Spleen (tissue), 11 donors: ENCODE data around the gene PIAS4. TPM values are rescaled to one million over a fixed set of nuclear protein-coding genes. Genes with fewer than 3 reads are reported as not detected.

Source experiments
- DNase-seq: peaks from one replicate; pipeline ENCODE4 v3.0.0-alpha.2; 2020
- H3K27ac ChIP-seq, 8 donors: fragments of 200-600 bp; sonication (generic) in 7 of 8; 1 replicate in 4 of 8; 2 replicates in 4 of 8; pipeline versions ENCODE4 v1.5.0 to v1.8.0; 2016 to 2021; ENCODE audit warnings: inconsistent platforms in 4 of 8, mild to moderate bottlenecking in 4 of 8, moderate library complexity in 1 of 8
- H3K27me3 ChIP-seq, 7 donors: fragments of 200-600 bp; sonication (generic) in 6 of 7; replicated peaks in 1 of 7; 1 replicate in 4 of 7; 2 replicates in 3 of 7; pipeline versions ENCODE4 v1.5.0 to v1.8.0; 2016 to 2021; ENCODE audit warnings: inconsistent platforms in 3 of 7, mild to moderate bottlenecking in 1 of 7
- H3K36me3 ChIP-seq, 6 donors: fragments of 200-600 bp; sonication (generic) in 5 of 6; 1 replicate in 4 of 6; 2 replicates in 2 of 6; pipeline versions ENCODE4 v1.5.0 to v1.8.0; 2016 to 2021; ENCODE audit warnings: inconsistent platforms in 2 of 6
- H3K4me1 ChIP-seq, 6 donors: fragments of 200-600 bp; sonication (generic) in 5 of 6; 1 replicate in 3 of 6; 2 replicates in 3 of 6; pipeline versions ENCODE4 v1.5.0 to v1.8.0; 2016 to 2021; ENCODE audit warnings: inconsistent platforms in 3 of 6
- H3K4me3 ChIP-seq, 8 donors: fragments of 200-600 bp; sonication (generic) in 7 of 8; 1 replicate in 4 of 8; 2 replicates in 4 of 8; pipeline versions ENCODE4 v1.5.0 to v1.8.0; 2016 to 2021; ENCODE audit warnings: inconsistent platforms in 4 of 8, mild to moderate bottlenecking in 4 of 8, moderate library complexity in 2 of 8
- H3K9me3 ChIP-seq, 8 donors: fragments of 200-600 bp; sonication (generic) in 7 of 8; 1 replicate in 4 of 8; 2 replicates in 4 of 8; pipeline versions ENCODE4 v1.5.0 to v1.8.0; 2016 to 2021; ENCODE audit warnings: inconsistent platforms in 4 of 8
- POLR2A ChIP-seq, 3 donors: fragments of 450-650 bp; IDR thresholded peaks; one replicate each; pipeline ENCODE4 v1.5.1; 2017; ENCODE audit warnings: antibody characterized with exemption in 3 of 3, mild to moderate bottlenecking in 1 of 3
- POLR2AphosphoS5 ChIP-seq, 3 donors: sonication (generic); formaldehyde crosslinking; IDR thresholded peaks; one replicate each; pipeline ENCODE4 v1.5.1; 2017; ENCODE audit warnings: antibody characterized with exemption in 3 of 3
- WGBS, 5 donors: extraction: QIAGEN DNeasy Blood & Tissue Kit in 3 of 5; methylation state at CpG; one replicate each; pipeline versions ENCODE4 v1.1.5 to v1.1.7; 2013 to 2018; 5-methylcytosine and 5-hydroxymethylcytosine counted together
- intact Hi-C: fragments of 100-400 bp; cut with DNase I; formaldehyde crosslinking; loops from one replicate; pipeline ENCODE4 v1.15.0; 2023; ENCODE audit warnings: low total_unique reads
- polyA plus RNA-seq, 3 donors: library from polyadenylated mRNA; stranded (reverse); fragments of 200-250 nt; gene quantifications; one replicate each; pipeline ENCODE4 v1.2.1, GENCODE V29; 2013
- total RNA-seq, 7 donors: library from RNA; depleted of rRNA in 3 of 7; stranded (reverse); fragments of >200 nt in 3 of 7; fragmentation: NEBNext Ultra II Directional in 4 of 7; extraction: Animal tissue kit (Norgen Biotek cat#: 25700) in 4 of 7; gene quantifications; one replicate each; pipeline versions ENCODE4 v1.1.0 to v1.2.1, GENCODE V29; 2016 to 2021
- TF ChIP-seq, protein P1 (sequence below), 11 experiments: fragments of 200-600 bp in 7 of 11; fragments of 450-650 bp in 4 of 11; sonication (generic) in 4 of 11; IDR thresholded peaks in 8 of 11; conservative IDR thresholded peaks in 3 of 11; 1 replicate in 7 of 11; 2 replicates in 4 of 11; pipeline versions ENCODE4 v1.4.0 to v1.8.0; 2016 to 2021; ENCODE audit warnings: antibody characterized with exemption in 11 of 11, inconsistent platforms in 4 of 11, mild to moderate bottlenecking in 1 of 11
- donor health status: healthy with polysubstance abuse.
- donor health status: DM: no; HTN: no; CAD: no; lungs with moderate emphysema.
- donor health status: DM: no; HTN: no; CAD: no.
- donor health status: Bipolar disorder and iron deficiency.
- donor health status: healthy.
- donor health status: DM: no; HTN: no; CAD: no.
- donor health status: DM: yes; HTN: yes; CAD: no.

The PIAS4 gene
- total and polyA plus RNA-seq, 10 donors = 6.2 to 30.5 (median 22.3) TPM

DNA sequence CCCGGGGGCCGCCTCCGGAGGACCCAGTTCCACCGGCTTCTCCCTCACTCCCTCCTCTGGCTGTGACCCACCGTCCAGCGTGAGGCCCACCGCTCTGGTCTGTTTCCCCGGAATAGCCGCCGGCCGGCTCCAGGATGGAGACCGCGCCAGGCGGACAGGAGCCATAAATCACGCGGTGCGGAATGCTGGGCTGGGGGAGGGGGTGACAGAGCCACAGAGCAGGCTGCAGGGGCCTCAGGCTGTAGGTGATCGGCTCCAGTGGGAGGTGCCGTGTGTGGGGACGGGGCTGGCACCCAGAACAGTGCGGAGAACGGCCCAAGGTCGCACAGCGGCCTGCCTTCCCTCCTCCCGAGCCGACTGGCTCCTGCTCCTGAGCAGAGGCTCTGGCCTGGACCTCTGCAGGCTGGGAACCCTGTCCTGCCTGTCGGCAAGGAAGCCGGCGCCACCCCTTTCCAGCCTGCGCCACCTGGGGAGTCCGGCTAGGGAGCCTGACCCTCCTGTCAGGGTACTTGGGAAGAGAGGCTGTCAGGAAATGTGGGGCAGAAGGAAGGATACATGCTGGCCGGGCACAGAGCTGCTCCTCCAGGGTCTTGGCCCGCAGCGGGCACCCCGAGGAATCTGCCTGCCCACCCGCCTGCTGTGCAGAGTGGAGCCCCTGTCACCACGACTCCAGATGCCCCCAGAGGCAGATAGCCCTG lies 8.3 kb downstream of the PIAS4 start:
- H3K27ac ChIP-seq = peak overlapping the region in 5 of 8 donors; percentile 17 to 63 (median 46)
- H3K36me3 ChIP-seq = peaks cover 0 to 95% (median 46%) of the 10 kb centered on the region in 6 donors
- H3K4me1 ChIP-seq = peaks cover 5 to 86% (median 42%) of the 10 kb centered on the region in 6 donors
- H3K4me3 ChIP-seq = peak overlapping the region in 1 of 8 donors; percentile 29
- TF ChIP-seq, protein P1, sequence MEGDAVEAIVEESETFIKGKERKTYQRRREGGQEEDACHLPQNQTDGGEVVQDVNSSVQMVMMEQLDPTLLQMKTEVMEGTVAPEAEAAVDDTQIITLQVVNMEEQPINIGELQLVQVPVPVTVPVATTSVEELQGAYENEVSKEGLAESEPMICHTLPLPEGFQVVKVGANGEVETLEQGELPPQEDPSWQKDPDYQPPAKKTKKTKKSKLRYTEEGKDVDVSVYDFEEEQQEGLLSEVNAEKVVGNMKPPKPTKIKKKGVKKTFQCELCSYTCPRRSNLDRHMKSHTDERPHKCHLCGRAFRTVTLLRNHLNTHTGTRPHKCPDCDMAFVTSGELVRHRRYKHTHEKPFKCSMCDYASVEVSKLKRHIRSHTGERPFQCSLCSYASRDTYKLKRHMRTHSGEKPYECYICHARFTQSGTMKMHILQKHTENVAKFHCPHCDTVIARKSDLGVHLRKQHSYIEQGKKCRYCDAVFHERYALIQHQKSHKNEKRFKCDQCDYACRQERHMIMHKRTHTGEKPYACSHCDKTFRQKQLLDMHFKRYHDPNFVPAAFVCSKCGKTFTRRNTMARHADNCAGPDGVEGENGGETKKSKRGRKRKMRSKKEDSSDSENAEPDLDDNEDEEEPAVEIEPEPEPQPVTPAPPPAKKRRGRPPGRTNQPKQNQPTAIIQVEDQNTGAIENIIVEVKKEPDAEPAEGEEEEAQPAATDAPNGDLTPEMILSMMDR (IDR thresholded peaks at IDR 0.05 in 8 of 11, conservative IDR thresholded peaks at IDR 0.05 in 3 of 11) = no peak
- TF ChIP-seq POLR2AphosphoS5 (IDR thresholded peaks at IDR 0.05) = peak in 1 of 3 donors; percentile 7
- H3K27me3 ChIP-seq = no peaks in the 10 kb centered on the region
- intact Hi-C loops = no loop called here
- no peak for DNase-seq
- no peaks in the 10 kb centered on the region for H3K9me3 ChIP-seq
- WGBS, 5 donors = 52 to 68% (median 65%) methylated on average over 28 to 37 of the region's 37 CpGs

DNA sequence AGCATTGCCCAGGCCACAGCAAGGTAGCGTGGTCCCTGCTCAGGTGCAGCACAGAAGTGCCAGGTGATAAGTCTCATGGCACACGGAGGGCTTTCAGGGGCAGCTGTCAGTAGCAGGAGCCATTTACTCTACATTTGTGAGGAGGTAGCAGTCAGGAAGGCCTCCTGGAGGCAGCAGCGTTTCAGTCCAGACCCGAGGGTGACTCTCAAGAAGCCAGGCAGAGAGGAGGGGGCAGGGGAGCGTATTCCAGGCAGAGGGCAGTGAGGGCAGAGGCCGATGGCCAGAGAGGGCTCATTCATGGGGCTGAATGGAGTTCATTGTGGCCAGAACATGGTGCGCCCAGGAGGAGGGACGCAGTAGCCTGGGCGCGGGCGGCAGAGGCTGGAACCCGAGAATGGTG lies 8.9 kb downstream of the PIAS4 start:
- peak overlapping the region in 5 of 8 donors; percentile 17 to 63 (median 46) for H3K27ac ChIP-seq
- TF ChIP-seq POLR2AphosphoS5 (IDR thresholded peaks at IDR 0.05) (no peak), POLR2A (IDR thresholded peaks at IDR 0.05) (no peak)
- TF ChIP-seq, protein P1 (IDR thresholded peaks at IDR 0.05 in 8 of 11, conservative IDR thresholded peaks at IDR 0.05 in 3 of 11) = no peak
- H3K27me3 ChIP-seq = no peaks in the 10 kb centered on the region
- peaks cover 0 to 86% (median 38%) of the 10 kb centered on the region in 6 donors for H3K4me1 ChIP-seq
- no peak overlapping the region for H3K4me3 ChIP-seq
- H3K36me3 ChIP-seq = peaks cover 0 to 96% (median 45%) of the 10 kb centered on the region in 6 donors
- H3K9me3 ChIP-seq = no peaks in the 10 kb centered on the region
- 88 to 94% (median 92%) methylated on average over 11 to 12 of the region's 12 CpGs for WGBS, 5 donors
- intact Hi-C loops = no loop called here
- DNase-seq = no peak

DNA sequence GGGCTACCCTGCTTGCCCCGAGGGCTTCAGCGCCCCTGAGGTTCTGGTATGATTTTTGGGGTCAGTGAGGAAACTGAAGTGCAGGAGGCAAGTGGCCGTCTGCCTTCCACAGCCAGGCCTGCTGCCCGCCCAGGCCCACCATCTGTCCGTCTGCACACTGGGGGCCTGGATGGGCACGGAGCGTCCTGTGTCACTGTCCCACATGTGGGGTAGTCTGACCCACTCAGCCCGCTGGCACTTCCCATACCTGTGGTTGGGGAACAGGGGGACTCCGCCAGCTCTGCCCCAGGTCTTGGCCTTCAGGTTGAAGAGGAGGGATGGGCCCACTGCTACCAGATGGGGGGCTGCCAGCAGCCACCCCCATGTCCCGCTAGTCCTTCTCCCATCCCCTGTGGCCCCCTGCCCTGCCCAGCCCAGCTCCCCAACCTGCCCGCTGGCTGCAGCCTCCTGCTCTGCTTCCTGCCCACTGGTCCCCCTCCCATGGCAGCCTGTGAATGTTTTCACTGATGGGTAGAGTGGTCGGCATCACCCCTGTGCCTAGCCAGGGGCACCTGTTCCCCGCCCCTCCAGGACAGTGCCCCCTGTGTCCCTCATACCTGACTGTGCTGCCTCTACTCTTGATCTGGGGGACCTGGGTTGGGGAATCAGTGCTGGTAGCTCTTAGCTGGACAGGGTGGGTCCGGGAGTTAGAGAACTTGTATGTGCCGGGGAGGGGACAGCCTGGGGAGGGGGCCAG lies 9.5 kb downstream of the PIAS4 start:
- intact Hi-C loops = no loop called here

More for the DNA sequence above, 9.5 kb downstream of the PIAS4 start:
- TF ChIP-seq, protein P1 (IDR thresholded peaks at IDR 0.05 in 8 of 11, conservative IDR thresholded peaks at IDR 0.05 in 3 of 11) = no peak
- TF ChIP-seq POLR2A (IDR thresholded peaks at IDR 0.05) (no peak), POLR2AphosphoS5 (IDR thresholded peaks at IDR 0.05) (no peak)
- peaks cover 0 to 85% (median 38%) of the 10 kb centered on the region in 6 donors for H3K4me1 ChIP-seq
- peaks cover 0 to 6% (median 0%) of the 10 kb centered on the region in 8 donors for H3K9me3 ChIP-seq
- H3K27ac ChIP-seq = no peak overlapping the region
- DNase-seq = no peak
- H3K27me3 ChIP-seq = no peaks in the 10 kb centered on the region
- peaks cover 0 to 100% (median 45%) of the 10 kb centered on the region in 6 donors for H3K36me3 ChIP-seq
- 89 to 99% (median 96%) methylated on average over 9 to 15 of the region's 15 CpGs for WGBS, 5 donors
- H3K4me3 ChIP-seq = no peak overlapping the region
